ENCODE results near the gene LGALS3BP. TPM values are rescaled to one million over a fixed set of nuclear protein-coding genes. Genes with fewer than 3 reads are reported as not detected.

The LGALS3BP gene
- total RNA-seq, 1 experiment from 2014 or later: 69.8 TPM

DNA sequence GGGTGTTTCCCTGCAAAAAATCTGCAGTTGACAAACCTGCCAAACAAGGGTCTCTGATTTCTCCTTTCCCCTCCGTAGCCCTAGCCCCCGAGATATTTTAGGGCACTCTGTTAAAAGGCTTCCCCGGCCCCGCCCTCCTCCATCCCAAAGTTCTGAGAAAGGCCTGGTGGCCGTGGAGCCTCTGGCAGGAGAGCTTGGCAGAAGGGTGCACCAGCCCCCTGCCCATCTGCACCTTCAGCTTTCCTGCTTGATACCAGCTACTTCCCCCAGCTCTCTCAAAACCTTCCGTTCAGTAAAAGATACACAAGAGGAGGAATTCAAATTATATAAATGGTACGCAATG lies 30.6 kb upstream of the LGALS3BP start:
- peaks cover 8% of the 10 kb centered on the region for H3K23me2 ChIP-seq (ENCODE audit: insufficient read length, low read depth, low read length, poor library complexity, severe bottlenecking)

More for the DNA sequence above, 30.6 kb upstream of the LGALS3BP start:
- no peak for DNase-seq
- Histone ChIP-seq H3K14ac (ENCODE audit: insufficient read depth, low read length) (no peak overlapping the region), H3K18ac (ENCODE audit: insufficient read length, low read depth, low read length) (no peak overlapping the region), H2BK120ac (ENCODE audit: low read depth, low read length, poor library complexity, severe bottlenecking) (no peak overlapping the region), H3K27me3 (ENCODE audit: insufficient read depth, low read length) (peaks cover 30% of the 10 kb centered on the region; the same call in 1 of the 2 replicates), H4K91ac (ENCODE audit: insufficient read length, low read depth, low read length) (no peak overlapping the region), H3K79me1 (ENCODE audit: insufficient read depth, low read depth, low read length, poor library complexity, severe bottlenecking) (no peaks in the 10 kb centered on the region), H3T11ph (ENCODE audit: low read length) (no peak overlapping the region), H2BK5ac (ENCODE audit: insufficient read length, low read length) (no peak overlapping the region), H3K9me3 (ENCODE audit: control insufficient read depth, low read depth, low read length) (peaks cover 13% of the 10 kb centered on the region), H3K56ac (ENCODE audit: insufficient read length, low read depth, low read length) (no peak overlapping the region), H2BK20ac (ENCODE audit: low read depth, low read length, poor library complexity, severe bottlenecking) (no peak overlapping the region), H3K79me2 (ENCODE audit: insufficient read depth, low read length) (peaks cover 3% of the 10 kb centered on the region; the same call in 1 of the 2 replicates), H2BK12ac (ENCODE audit: insufficient read length, low read depth, low read length) (no peak overlapping the region), H4K5ac (ENCODE audit: insufficient read length, low read depth, low read length) (no peak overlapping the region), H4K20me1 (ENCODE audit: control insufficient read depth, insufficient read depth, insufficient read length) (no peaks in the 10 kb centered on the region), H2BK15ac (ENCODE audit: low read depth, low read length) (no peak overlapping the region), H3K4ac (ENCODE audit: low read depth, low read length) (no peak overlapping the region), H2AK5ac (ENCODE audit: insufficient read length, low read length) (no peak overlapping the region), H4K8ac (replicated peaks; ENCODE audit: insufficient read length, low read depth, low read length) (no peak overlapping the region), H3K27ac (ENCODE audit: insufficient read length, low read depth, low read length) (no peak overlapping the region), H3K23ac (ENCODE audit: insufficient read length, low read depth, low read length) (no peak overlapping the region), H3K4me1 (ENCODE audit: insufficient read depth, low read length) (no peaks in the 10 kb centered on the region), H3K4me2 (ENCODE audit: insufficient read depth, insufficient read length, low read length) (peak overlapping the region; percentile 53), H2AFZ (ENCODE audit: low read length) (no peak overlapping the region), H3K9ac (ENCODE audit: extremely low read depth, insufficient read length, low read length) (no peak overlapping the region)
- H3K4me1 Mint-ChIP-seq: peaks cover 15 to 27% of the 10 kb centered on the region in 2 experiments
- peaks cover 77% of the 10 kb centered on the region for H3K27me3 Mint-ChIP-seq (ENCODE audit: low read depth)
- H3K9me3 Mint-ChIP-seq: peaks cover 31 to 36% of the 10 kb centered on the region in 2 experiments
- H3K36me3 Mint-ChIP-seq (ENCODE audit: insufficient read depth in 1 of 3, low read depth in 3 of 3): peaks cover 6 to 7% (median 6%) of the 10 kb centered on the region in 3 experiments; a peak in 5 of 7 replicates
- no CpG with 5 or more reads among the region's 7 CpGs for WGBS (ENCODE audit: extremely low coverage, insufficient read length, low lambda C conversion rate)
- H3K4me3 Mint-ChIP-seq: peak overlapping the region; percentile 81 to 89
- H3K27ac Mint-ChIP-seq: no peak overlapping the region
- TF ChIP-seq, protein P1, sequence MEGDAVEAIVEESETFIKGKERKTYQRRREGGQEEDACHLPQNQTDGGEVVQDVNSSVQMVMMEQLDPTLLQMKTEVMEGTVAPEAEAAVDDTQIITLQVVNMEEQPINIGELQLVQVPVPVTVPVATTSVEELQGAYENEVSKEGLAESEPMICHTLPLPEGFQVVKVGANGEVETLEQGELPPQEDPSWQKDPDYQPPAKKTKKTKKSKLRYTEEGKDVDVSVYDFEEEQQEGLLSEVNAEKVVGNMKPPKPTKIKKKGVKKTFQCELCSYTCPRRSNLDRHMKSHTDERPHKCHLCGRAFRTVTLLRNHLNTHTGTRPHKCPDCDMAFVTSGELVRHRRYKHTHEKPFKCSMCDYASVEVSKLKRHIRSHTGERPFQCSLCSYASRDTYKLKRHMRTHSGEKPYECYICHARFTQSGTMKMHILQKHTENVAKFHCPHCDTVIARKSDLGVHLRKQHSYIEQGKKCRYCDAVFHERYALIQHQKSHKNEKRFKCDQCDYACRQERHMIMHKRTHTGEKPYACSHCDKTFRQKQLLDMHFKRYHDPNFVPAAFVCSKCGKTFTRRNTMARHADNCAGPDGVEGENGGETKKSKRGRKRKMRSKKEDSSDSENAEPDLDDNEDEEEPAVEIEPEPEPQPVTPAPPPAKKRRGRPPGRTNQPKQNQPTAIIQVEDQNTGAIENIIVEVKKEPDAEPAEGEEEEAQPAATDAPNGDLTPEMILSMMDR (conservative IDR thresholded peaks at IDR 0.05): no peak
